AG09309 (cell line): ENCODE data around the gene OR2V2.

Source experiments
- DNase-seq: peaks from one replicate; pipeline ENCODE4 v3.0.0-alpha.2; 2010; ENCODE audit warnings: low read depth
- H3K4me3 ChIP-seq: 2 replicates; pipeline ENCODE4 v1.5.1; 2011; ENCODE audit warnings: mild to moderate bottlenecking, low read depth, low read length, moderate library complexity; ENCODE audit not compliant: control insufficient read depth
- CTCF ChIP-seq: IDR thresholded peaks from 2 replicates; pipeline ENCODE4 v1.5.1; 2011; ENCODE audit warnings: mild to moderate bottlenecking, low read depth, low read length, inconsistent platforms; ENCODE audit not compliant: insufficient read depth, control insufficient read depth; ENCODE audit errors: missing control alignments

Gene OR2V2

GRCh38 chr5:181114284-181114843 is 33.0 kb upstream of the OR2V2 start:
- H3K4me3 ChIP-seq: peak overlapping the region; percentile 26
- no peak for TF ChIP-seq CTCF
- DNase-seq: no peak

GRCh38 chr5:181114844-181115778 is 32.3 kb upstream of the OR2V2 start:
- peak overlapping the region; percentile 26 for H3K4me3 ChIP-seq
- TF ChIP-seq CTCF: no peak
- DNase-seq: no peak

GRCh38 chr5:181118369-181118768 is 29.0 kb upstream of the OR2V2 start:
- DNase-seq: no peak

GRCh38 chr5:181119105-181119504 is 28.3 kb upstream of the OR2V2 start:
- no peak for TF ChIP-seq CTCF
- DNase-seq: no peak
- no peak overlapping the region for H3K4me3 ChIP-seq

More at GRCh38 chr5:181118369-181118768, 29.0 kb upstream of the OR2V2 start:
- TF ChIP-seq CTCF: no peak
- no peak overlapping the region for H3K4me3 ChIP-seq

GRCh38 chr5:181120306-181120705 is 27.1 kb upstream of the OR2V2 start:
- H3K4me3 ChIP-seq: no peak overlapping the region
- no peak for DNase-seq
- TF ChIP-seq CTCF: no peak

GRCh38 chr5:181120761-181121160 is 26.6 kb upstream of the OR2V2 start:
- no peak overlapping the region for H3K4me3 ChIP-seq
- no peak for DNase-seq
- TF ChIP-seq CTCF: no peak
